HG03460 (cell line): Measurements from ENCODE around the gene PSPC1.
"Not testable (repeated sequence)": the region's sequence is repeated elsewhere in the genome, so short reads cannot be mapped to it uniquely, and the experiment has no call there.

Source experiments
- ATAC-seq: cut with Tn5 transposase; IDR thresholded peaks from one replicate; pipeline ENCODE4 v1.9.1; 2021; ENCODE audit not compliant: unreplicated experiment

The PSPC1 gene

GRCh38 chr13:19782727-19783682 is at the start of gene PSPC1:
PSPC1 (minus strand) TSS chr13:19782945; CDS start chr13:19782757, 188 bp downstream.
- ATAC-seq, result peak; percentile 76

GRCh38 chr13:19822673-19823072 is 39.9 kb upstream of the PSPC1 start:
- no peak for ATAC-seq

GRCh38 chr13:19818223-19818842 is 35.6 kb upstream of the PSPC1 start:
- no peak for ATAC-seq

GRCh38 chr13:19817510-19818158 is 34.9 kb upstream of the PSPC1 start:
- no peak for ATAC-seq

- ATAC-seq, result no peak
These were observed 34.4 kb upstream of the PSPC1 start for GRCh38 chr13:19817106-19817505.

- ATAC-seq, result not testable (repeated sequence)
These were observed 33.1 kb upstream of the PSPC1 start for GRCh38 chr13:19815842-19816241.

- ATAC-seq, result no peak
These were observed 28.5 kb upstream of the PSPC1 start for GRCh38 chr13:19810996-19811881.

GRCh38 chr13:19810151-19810550 is 27.4 kb upstream of the PSPC1 start:
- ATAC-seq, result no peak

- ATAC-seq, result no peak
These were observed 23.0 kb upstream of the PSPC1 start for GRCh38 chr13:19805765-19806164.

GRCh38 chr13:19795956-19796355 is 13.2 kb upstream of the PSPC1 start:
- ATAC-seq, result no peak

- ATAC-seq, result no peak
These were observed 11.9 kb upstream of the PSPC1 start for GRCh38 chr13:19794631-19795030.

GRCh38 chr13:19791953-19792537 is 9.3 kb upstream of the PSPC1 start:
- no peak for ATAC-seq

GRCh38 chr13:19782049-19782726 is 557 bp downstream of the PSPC1 start:
- ATAC-seq, result peak; percentile 44

GRCh38 chr13:19781526-19781925 is 1.2 kb downstream of the PSPC1 start:
- no peak for ATAC-seq

- ATAC-seq, result not testable (repeated sequence)
These were observed 1.9 kb downstream of the PSPC1 start for GRCh38 chr13:19780753-19781418.

- ATAC-seq, result no peak
These were observed 10.4 kb downstream of the PSPC1 start for GRCh38 chr13:19772306-19772705.

GRCh38 chr13:19769854-19770253 is 12.9 kb downstream of the PSPC1 start:
- ATAC-seq, result no peak

- ATAC-seq, result no peak
These were observed 14.8 kb downstream of the PSPC1 start for GRCh38 chr13:19767966-19768365.

GRCh38 chr13:19766591-19766990 is 16.2 kb downstream of the PSPC1 start:
- ATAC-seq, result no peak
